ENCODE results near the gene SLC25A45. TPM values are rescaled to one million over a fixed set of nuclear protein-coding genes. Genes with fewer than 3 reads are reported as not detected.

Gene SLC25A45
- total RNA-seq, 1 experiment from 2014 or later: 1.1 TPM

GRCh38 chr11:65416841-65417701 is 34.6 kb upstream of the SLC25A45 start:
- no peak overlapping the region for H3K27ac ChIP-seq (ENCODE audit: insufficient read length, low read depth, low read length)
- no peak overlapping the region for H3K4ac ChIP-seq (ENCODE audit: low read depth, low read length)
- peak overlapping the region; percentile 21 for H4K91ac ChIP-seq (ENCODE audit: insufficient read length, low read depth, low read length)
- H2BK12ac ChIP-seq (ENCODE audit: insufficient read length, low read depth, low read length): no peak overlapping the region
- H3K4me3 Mint-ChIP-seq: peak overlapping the region in 1 of 2 experiments; percentile 8; a peak in 3 of 5 replicates
- no peak overlapping the region for H2BK120ac ChIP-seq (ENCODE audit: low read depth, low read length, poor library complexity, severe bottlenecking)
- H3K14ac ChIP-seq (ENCODE audit: insufficient read depth, low read length): no peak overlapping the region; the same call in 1 of the 2 replicates
- WGBS (ENCODE audit: extremely low coverage, insufficient read length, low lambda C conversion rate): no CpG with 5 or more reads among the region's 14 CpGs
- peak; percentile 40 for DNase-seq
- H2BK5ac ChIP-seq (ENCODE audit: insufficient read length, low read length): no peak overlapping the region
- H4K20me1 ChIP-seq (ENCODE audit: control insufficient read depth, insufficient read depth, insufficient read length): no peaks in the 10 kb centered on the region
- H3K27me3 ChIP-seq (ENCODE audit: insufficient read depth, low read length): no peaks in the 10 kb centered on the region
- H2AFZ ChIP-seq (ENCODE audit: low read length): no peak overlapping the region
- H3K23ac ChIP-seq (ENCODE audit: insufficient read length, low read depth, low read length): no peak overlapping the region
- H3K56ac ChIP-seq (ENCODE audit: insufficient read length, low read depth, low read length): no peak overlapping the region
- no peaks in the 10 kb centered on the region for H3K79me2 ChIP-seq (ENCODE audit: insufficient read depth, low read length)
- H3K9me3 Mint-ChIP-seq: no peaks in the 10 kb centered on the region; a peak in 2 of 5 replicates
- no peak overlapping the region for H2BK20ac ChIP-seq (ENCODE audit: low read depth, low read length, poor library complexity, severe bottlenecking)
- H3K23me2 ChIP-seq (ENCODE audit: insufficient read length, low read depth, low read length, poor library complexity, severe bottlenecking): peaks cover 6% of the 10 kb centered on the region
- peaks cover 3% of the 10 kb centered on the region; the same call in 1 of the 2 replicates for H3K4me1 ChIP-seq (ENCODE audit: insufficient read depth, low read length)
- TF ChIP-seq CTCF (conservative IDR thresholded peaks at IDR 0.05): no peak
- H3T11ph ChIP-seq (ENCODE audit: low read length): no peak overlapping the region
- H2BK15ac ChIP-seq (ENCODE audit: low read depth, low read length): no peak overlapping the region
- H3K4me1 Mint-ChIP-seq: peaks cover 54 to 61% of the 10 kb centered on the region in 2 experiments
- H4K8ac ChIP-seq (replicated peaks; ENCODE audit: insufficient read length, low read depth, low read length): no peak overlapping the region
- peak overlapping the region in 2 of 3 experiments; percentile 80 to 92; a peak in 3 of 7 replicates for H3K27ac Mint-ChIP-seq
- no peaks in the 10 kb centered on the region for H3K79me1 ChIP-seq (ENCODE audit: insufficient read depth, low read depth, low read length, poor library complexity, severe bottlenecking)
- H3K9ac ChIP-seq (ENCODE audit: extremely low read depth, insufficient read length, low read length): no peak overlapping the region
- H2AK5ac ChIP-seq (ENCODE audit: insufficient read length, low read length): no peak overlapping the region
- no peak overlapping the region for H3K4me2 ChIP-seq (ENCODE audit: insufficient read depth, insufficient read length, low read length)
- no peak overlapping the region for H4K5ac ChIP-seq (ENCODE audit: insufficient read length, low read depth, low read length)
- no peak overlapping the region for H3K18ac ChIP-seq (ENCODE audit: insufficient read length, low read depth, low read length)
- no peaks in the 10 kb centered on the region for H3K36me3 Mint-ChIP-seq (ENCODE audit: insufficient read depth in 1 of 3, low read depth in 3 of 3)
- no peaks in the 10 kb centered on the region for H3K9me3 ChIP-seq (ENCODE audit: control insufficient read depth, low read depth, low read length)
- peaks cover 11% of the 10 kb centered on the region for H3K27me3 Mint-ChIP-seq (ENCODE audit: low read depth)

Data from H9 (cell line).